K562 (cell line): ENCODE measurements around the gene SHANK2. TPM values are rescaled to one million over a fixed set of nuclear protein-coding genes. Genes with fewer than 3 reads are reported as not detected.

Source experiments
- ATAC-seq: fragments of 200-7000 bp; cut with Tn5 transposase; 3 replicates; pipeline ENCODE4 v1.9.1; 2020; ENCODE audit warnings: moderate library complexity
- BruUV-seq: library from RNA; stranded (reverse); fragments of 400-500 nt; replicated peaks from 2 replicates; lab custom pipeline; 2021; lab: Mats Ljungman, UMichigan
- CTCF ChIA-PET: fragments of 300-600 bp; formaldehyde crosslinking; extraction: SDS; loops from one replicate; lab custom pipeline; 2021; ENCODE audit warnings: low intra/inter-chr PET ratio; lab: Yijun Ruan, JAX
- POLR2A ChIA-PET: fragments of 300-600, 350-650 bp; sonication (Branson Sonifier 250); formaldehyde crosslinking; extraction: SDS; loops from one replicate; lab custom pipeline; 2021; ENCODE audit warnings: antibody characterized with exemption, inconsistent platforms; lab: Yijun Ruan, JAX
- DNase-seq, 4 experiments: peaks; one replicate each; pipeline versions ENCODE4 v3.0.0 to v3.0.0-alpha.2; 2011 to 2018; ENCODE audit warnings: low spot score in 3 of 4, mixed read lengths in 3 of 4; ENCODE audit errors: extremely low read depth in 1 of 4
- FAIRE-seq: peaks from 2 replicates; lab custom pipeline; 2011; peaks lifted over from hg19 to GRCh38; lab: Jason Lieb, UNC
- H2AFZ ChIP-seq: 2 replicates; pipeline ENCODE4 v1.6.0; 2011; ENCODE audit warnings: low read depth, low read length, control low read depth, inconsistent platforms
- H3K27ac ChIP-seq: fragments of 200-600 bp; 3 replicates; pipeline ENCODE4 v1.8.0; 2011; ENCODE audit warnings: low read depth, mild to moderate bottlenecking, control low read depth, inconsistent platforms, low read length, moderate library complexity, mixed read lengths; ENCODE audit errors: extremely low read depth
- H3K27me3 ChIP-seq, 2 experiments: fragments of 300-600 bp in 1 of 2; 2 replicates in 1 of 2; 3 replicates in 1 of 2; pipeline versions ENCODE4 v1.6.0 to v1.8.0; 2011; ENCODE audit warnings: inconsistent platforms in 2 of 2, low read length in 2 of 2, mild to moderate bottlenecking in 1 of 2, mixed read lengths in 1 of 2, moderate library complexity in 1 of 2; ENCODE audit not compliant: control insufficient read depth in 2 of 2, insufficient read depth in 2 of 2
- H3K36me3 ChIP-seq: fragments of 300-600 bp; 3 replicates; pipeline ENCODE4 v1.8.0; 2011; ENCODE audit warnings: mild to moderate bottlenecking, low read length, inconsistent platforms; ENCODE audit not compliant: control insufficient read depth, insufficient read depth
- H3K4me1 ChIP-seq, 2 experiments: fragments of 200-600 bp in 1 of 2; replicated peaks in 1 of 2; 2 replicates in 1 of 2; 3 replicates in 1 of 2; pipeline versions ENCODE4 v1.5.1 to v1.8.0; 2011; ENCODE audit warnings: inconsistent platforms in 2 of 2, low read length in 2 of 2, mild to moderate bottlenecking in 1 of 2, mixed read lengths in 1 of 2, moderate library complexity in 1 of 2; ENCODE audit not compliant: control insufficient read depth in 2 of 2, insufficient read depth in 2 of 2
- H3K4me2 ChIP-seq: 2 replicates; pipeline ENCODE4 v1.6.1; 2011; ENCODE audit warnings: low read length, control low read depth, inconsistent platforms, mixed read lengths; ENCODE audit not compliant: insufficient read depth
- H3K4me3 ChIP-seq: fragments of 200-600 bp; sonication (generic), shearing (Covaris generic); 2 replicates; pipeline ENCODE4 v1.5.1; 2016; ENCODE audit warnings: control low read depth, inconsistent platforms
- H3K79me2 ChIP-seq: fragments of 200-600 bp; 3 replicates; pipeline ENCODE4 v1.8.0; 2011; ENCODE audit warnings: low read length, inconsistent platforms; ENCODE audit not compliant: control insufficient read depth, insufficient read depth
- H3K9ac ChIP-seq, 2 experiments: 2 replicates each; pipeline versions ENCODE4 v1.6.0 to v1.6.1; 2011; ENCODE audit warnings: low read depth in 2 of 2, low read length in 2 of 2, control low read depth in 1 of 2, inconsistent platforms in 1 of 2, mild to moderate bottlenecking in 1 of 2, mixed read lengths in 1 of 2; ENCODE audit not compliant: insufficient read depth in 1 of 2
- H3K9me1 ChIP-seq: one replicate; pipeline ENCODE4 v1.6.0; 2011; ENCODE audit warnings: inconsistent platforms, mild to moderate bottlenecking, low read length, moderate library complexity; ENCODE audit not compliant: control insufficient read depth, insufficient read depth
- H3K9me3 ChIP-seq: replicated peaks from 2 replicates; pipeline ENCODE4 v1.5.1; 2011; ENCODE audit warnings: low read depth, low read length, inconsistent platforms; ENCODE audit not compliant: control insufficient read depth, insufficient read depth
- H4K20me1 ChIP-seq: replicated peaks from 2 replicates; pipeline ENCODE4 v1.6.1; 2011; ENCODE audit warnings: low read length, inconsistent platforms, mixed read lengths; ENCODE audit not compliant: control insufficient read depth, insufficient read depth
- ATF1 ChIP-seq, 2 experiments: fragments of 450-650 bp in 1 of 2; IDR thresholded peaks; 2 replicates each; pipeline ENCODE4 v1.6.1; 2016; ENCODE audit warnings: missing compliant biosample characterization in 1 of 2, missing genetic modification characterization in 1 of 2
- BCL6 ChIP-seq: fragments of 250-450 bp; sonication (Bioruptor Pico); IDR thresholded peaks from 2 replicates; pipeline ENCODE4 v1.4.0; 2020
- CHAMP1 ChIP-seq: fragments of 450-650 bp; IDR thresholded peaks from 2 replicates; pipeline ENCODE4 v1.6.1; 2016; ENCODE audit warnings: mild to moderate bottlenecking
- CREB3 ChIP-seq: fragments of 450-650 bp; conservative IDR thresholded peaks from 2 replicates; pipeline ENCODE4 v1.6.1; 2016; ENCODE audit warnings: missing genetic modification characterization, low read depth, mild to moderate bottlenecking, missing compliant biosample characterization, moderate library complexity
- GTF3C2 ChIP-seq: IDR thresholded peaks from 3 replicates; pipeline ENCODE4 v1.6.1; 2011; ENCODE audit warnings: borderline replicate concordance, mild to moderate bottlenecking, moderate library complexity; ENCODE audit not compliant: insufficient read length; ENCODE audit errors: extremely low read depth
- HMG20B ChIP-seq: fragments of 250-450 bp; sonication (Bioruptor Pico); IDR thresholded peaks from 2 replicates; pipeline ENCODE4 v1.5.0; 2021; ENCODE audit warnings: mild to moderate bottlenecking
- TSHZ1 ChIP-seq: fragments of 250-450 bp; sonication (Bioruptor Pico); IDR thresholded peaks from 2 replicates; pipeline ENCODE4 v1.4.0; 2020; ENCODE audit warnings: mild to moderate bottlenecking, moderate library complexity
- ZNF212 ChIP-seq: fragments of 450-650 bp; formaldehyde crosslinking; IDR thresholded peaks from 2 replicates; pipeline ENCODE4 v1.4.0; 2020; ENCODE audit warnings: mild to moderate bottlenecking
- ZNF77 ChIP-seq: fragments of 250-450 bp; sonication (Bioruptor Pico); IDR thresholded peaks from 2 replicates; pipeline ENCODE4 v1.5.0; 2020
- WGBS: fragments of 100-300 bp; shearing (Covaris generic); methylation state at CpG from one replicate; pipeline ENCODE4 v1.1.6; 2016; ENCODE audit warnings: low coverage, mixed read lengths; ENCODE audit not compliant: insufficient coverage; ENCODE audit errors: missing lambda C conversion rate; 5-methylcytosine and 5-hydroxymethylcytosine counted together
- in situ Hi-C: fragments of 300-500 bp; cut with MboI; formaldehyde crosslinking; loops from 4 replicates; pipeline ENCODE4 v1.15.0; 2018; ENCODE audit warnings: inconsistent platforms, mixed read lengths
- intact Hi-C: fragments of 100-400 bp; cut with micrococcal nuclease; formaldehyde crosslinking; loops from 2 replicates; pipeline ENCODE4 v1.14.2; 2022
- polyA plus RNA-seq, 8 experiments: library from polyadenylated mRNA; depleted of rRNA in 4 of 8; stranded (reverse) in 5 of 8; unstranded in 3 of 8; fragments of >200 nt; fragmentation: Nextera tagmentation in 2 of 8; fragmentation: Illumina TruSeq in 1 of 8; extraction: Ambion mirVana in 2 of 8; extraction: Trizol in 1 of 8; gene quantifications; 2 replicates each; pipeline versions ENCODE4 v1.2.1 to v1.2.3, GENCODE V29; 2011 to 2014; ENCODE audit warnings: inconsistent platforms in 1 of 8, missing spikeins in 1 of 8
- total RNA-seq, 7 experiments: library from RNA; depleted of rRNA in 6 of 7; stranded (reverse); fragments of >200 nt in 6 of 7; fragmentation: Illumina TruSeq in 2 of 7; extraction: Trizol in 2 of 7; gene quantifications; 2 replicates each; pipeline versions ENCODE4 v1.2.1 to v1.2.3, GENCODE V29; 2011 to 2021; ENCODE audit warnings: low replicate concordance in 1 of 7

The SHANK2 gene
- total and polyA plus RNA-seq, 9 of the 15 experiments (the other 6 are each of a cell fraction or from before 2014, with no cell fraction given), result 0.04 to 0.07 TPM; not detected in 7

GRCh38 chr11:71263386-71263785 is 11.0 kb upstream of the SHANK2 start:
- ATAC-seq (no peak), DNase-seq (no peak), FAIRE-seq (no peak)
- Histone ChIP-seq H3K9me1 (no peaks in the 10 kb centered on the region), H3K36me3 (no peaks in the 10 kb centered on the region), H3K4me1 (no peaks in the 10 kb centered on the region), H3K4me2 (no peak overlapping the region), H3K4me3 (no peak overlapping the region), H4K20me1 (no peaks in the 10 kb centered on the region), H3K27ac (no peak overlapping the region), H3K27me3 (peaks cover 8 to 30% of the 10 kb centered on the region in 2 experiments), H3K9ac (no peak overlapping the region), H3K9me3 (no peaks in the 10 kb centered on the region), H3K79me2 (no peaks in the 10 kb centered on the region), H2AFZ (no peak overlapping the region)
- in situ Hi-C loops (no loop called here), intact Hi-C loops (no loop called here)
- WGBS, result 4% methylated on average over 4 of the region's 4 CpGs
- POLR2A ChIA-PET, result no interaction called here
- no TSS peak for BruUV-seq
- CTCF ChIA-PET, result no interaction called here
- TF ChIP-seq BCL6 (no peak), ZNF212 (CRISPR knock-in tag) (no peak), GTF3C2 (no peak), TSHZ1 (CRISPR knock-in tag) (no peak), HMG20B (CRISPR knock-in tag) (no peak), ATF1 (CRISPR knock-in tag; IDR thresholded peaks at IDR 0.05) (no peak), ATF1 (tag; IDR thresholded peaks at IDR 0.05) (no peak), CREB3 (no peak), CHAMP1 (no peak), ZNF77 (CRISPR knock-in tag) (no peak)
